ENCODE data around the gene HSPBP1.

HSPBP1 gene

GRCh38 chr19:55257461-55258420, 22.2 kb downstream of the HSPBP1 start:
- peak; percentile 9 for DNase-seq
- in situ Hi-C loops (cut with HindIII; ENCODE audit: low pct_ligation_motif_present, low sequenced_read_pairs) = no loop called here
- Histone ChIP-seq H3K4me3 (ENCODE audit: low read depth, low read length) (peak overlapping the region; percentile 84), H3K27me3 (replicated peaks) (no peaks in the 10 kb centered on the region), H3K36me3 (replicated peaks) (no peaks in the 10 kb centered on the region), H3K27ac (no peak overlapping the region)
- TF ChIP-seq CTCF (IDR thresholded peaks at IDR 0.05; ENCODE audit: low read depth, low read length, missing control alignments) = no peak

GRCh38 chr19:55256562-55257460, 23.1 kb downstream of the HSPBP1 start:
- Histone ChIP-seq H3K27me3 (replicated peaks) (no peaks in the 10 kb centered on the region), H3K4me3 (ENCODE audit: low read depth, low read length) (peak overlapping the region; percentile 84), H3K36me3 (replicated peaks) (no peaks in the 10 kb centered on the region), H3K27ac (no peak overlapping the region)
- no peak for TF ChIP-seq CTCF (IDR thresholded peaks at IDR 0.05; ENCODE audit: low read depth, low read length, missing control alignments)
- no peak for DNase-seq
- in situ Hi-C loops (cut with HindIII; ENCODE audit: low pct_ligation_motif_present, low sequenced_read_pairs) = no loop called here

- Histone ChIP-seq H3K27me3 (replicated peaks) (no peaks in the 10 kb centered on the region), H3K27ac (no peak overlapping the region), H3K36me3 (replicated peaks) (no peaks in the 10 kb centered on the region), H3K4me3 (ENCODE audit: low read depth, low read length) (no peak overlapping the region)
- TF ChIP-seq CTCF (IDR thresholded peaks at IDR 0.05; ENCODE audit: low read depth, low read length, missing control alignments) = no peak
- DNase-seq = peak; percentile 15
- in situ Hi-C loops (cut with HindIII; ENCODE audit: low pct_ligation_motif_present, low sequenced_read_pairs) = no loop called here
Observed at GRCh38 chr19:55255618-55256423, 24.1 kb downstream of the HSPBP1 start.

- no peak for TF ChIP-seq CTCF (IDR thresholded peaks at IDR 0.05; ENCODE audit: low read depth, low read length, missing control alignments)
- DNase-seq = no peak
- no peaks in the 10 kb centered on the region for H3K27me3 ChIP-seq (replicated peaks)
- H3K27ac ChIP-seq = no peak overlapping the region
- in situ Hi-C loops (cut with HindIII; ENCODE audit: low pct_ligation_motif_present, low sequenced_read_pairs) = no loop called here
- no peak overlapping the region for H3K4me3 ChIP-seq (ENCODE audit: low read depth, low read length)
- no peaks in the 10 kb centered on the region for H3K36me3 ChIP-seq (replicated peaks)
Observed at GRCh38 chr19:55254625-55254977, 25.3 kb downstream of the HSPBP1 start.

- Histone ChIP-seq H3K36me3 (replicated peaks) (no peaks in the 10 kb centered on the region), H3K4me3 (ENCODE audit: low read depth, low read length) (no peak overlapping the region), H3K27ac (no peak overlapping the region), H3K27me3 (replicated peaks) (no peaks in the 10 kb centered on the region)
- in situ Hi-C loops (cut with HindIII; ENCODE audit: low pct_ligation_motif_present, low sequenced_read_pairs) = no loop called here
- DNase-seq = no peak
- TF ChIP-seq CTCF (IDR thresholded peaks at IDR 0.05; ENCODE audit: low read depth, low read length, missing control alignments) = no peak
Observed at GRCh38 chr19:55253842-55254624, 25.9 kb downstream of the HSPBP1 start.
